A549 (cell line): ENCODE data around the gene GOLGA5. TPM values are rescaled to one million over a fixed set of nuclear protein-coding genes. Genes with fewer than 3 reads are reported as not detected.

Source experiments
- ATAC-seq, 2 experiments: fragments of 200-7000 bp in 1 of 2; fragments of >200 bp in 1 of 2; cut with Nextera tagmentation in 1 of 2; cut with Tn5 transposase in 1 of 2; 3 replicates each; pipeline versions ENCODE4 v1.8.0 to v1.9.1; 2018 to 2020; ENCODE audit warnings: mild to moderate bottlenecking in 1 of 2, moderate library complexity in 1 of 2
- CTCF ChIA-PET: fragments of 300-600 bp; sonication (Branson Sonifier 250); formaldehyde crosslinking; extraction: SDS; loops from one replicate; lab custom pipeline; 2021; ENCODE audit warnings: antibody characterized with exemption, inconsistent platforms; lab: Yijun Ruan, JAX
- POLR2A ChIA-PET: fragments of 350-600 bp; formaldehyde crosslinking; extraction: SDS; loops from one replicate; lab custom pipeline; 2021; ENCODE audit warnings: antibody characterized with exemption, inconsistent platforms; lab: Yijun Ruan, JAX
- DNase-seq, 2 experiments: peaks; one replicate each; pipeline versions ENCODE4 v3.0.0 to v3.0.0-alpha.2; 2011 to 2016; ENCODE audit warnings: low read depth in 1 of 2, low spot score in 1 of 2
- FAIRE-seq: peaks from 2 replicates; lab custom pipeline; 2011; peaks lifted over from hg19 to GRCh38; lab: Jason Lieb, UNC
- H3K27ac ChIP-seq, 2 experiments: fragments of >200 bp; sonication (Bioruptor Twin); formaldehyde crosslinking; 3 replicates each; pipeline ENCODE4 v1.5.1; 2016 to 2017
- H3K4me1 ChIP-seq: fragments of >200 bp; sonication (Bioruptor Twin); formaldehyde crosslinking; 3 replicates; pipeline ENCODE4 v1.6.1; 2016
- H3K4me2 ChIP-seq: fragments of >200 bp; sonication (Bioruptor Twin); formaldehyde crosslinking; 3 replicates; pipeline ENCODE4 v1.6.1; 2016
- H3K4me3 ChIP-seq: fragments of >200 bp; sonication (Bioruptor Twin); formaldehyde crosslinking; 3 replicates; pipeline ENCODE4 v1.5.1; 2016
- H3K9me3 ChIP-seq: fragments of >200 bp; sonication (Bioruptor Twin); formaldehyde crosslinking; 3 replicates; pipeline ENCODE4 v1.6.1; 2016
- BHLHE40 ChIP-seq: IDR thresholded peaks from 2 replicates; pipeline ENCODE4 v1.6.1; 2012; ENCODE audit warnings: low read depth, low read length, inconsistent platforms
- CBX2 ChIP-seq: fragments of 200-600 bp; sonication (generic); IDR thresholded peaks from 2 replicates; pipeline ENCODE4 v1.6.1; 2016; ENCODE audit warnings: low read depth, mild to moderate bottlenecking, borderline replicate concordance
- EP300 ChIP-seq, 2 experiments: fragments of >200 bp; sonication (Bioruptor Twin); formaldehyde crosslinking; IDR thresholded peaks; 2 replicates in 1 of 2; 3 replicates in 1 of 2; pipeline ENCODE4 v1.6.1; 2016 to 2017
- FOSL2 ChIP-seq, 2 experiments: fragments of 450-650 bp in 1 of 2; fragments of >200 bp in 1 of 2; sonication (Bioruptor Twin) in 1 of 2; formaldehyde crosslinking; IDR thresholded peaks; 2 replicates each; pipeline versions ENCODE4 v1.5.0 to v1.6.1; 2016 to 2020; ENCODE audit warnings: mild to moderate bottlenecking in 1 of 2, moderate library complexity in 1 of 2
- FOXS1 ChIP-seq: fragments of 250-450 bp; sonication (Bioruptor Pico); IDR thresholded peaks from 2 replicates; pipeline ENCODE4 v1.5.0; 2020; ENCODE audit warnings: mild to moderate bottlenecking, moderate library complexity
- GATA3 ChIP-seq: IDR thresholded peaks from 2 replicates; pipeline ENCODE4 v1.6.1; 2012; ENCODE audit warnings: borderline replicate concordance
- HMGXB4 ChIP-seq: fragments of 250-450 bp; sonication (Bioruptor Pico); IDR thresholded peaks from 2 replicates; pipeline ENCODE4 v1.5.0; 2021; ENCODE audit warnings: mild to moderate bottlenecking, moderate library complexity, borderline replicate concordance
- HOXA7 ChIP-seq: fragments of 250-450 bp; sonication (Bioruptor Pico); IDR thresholded peaks from 2 replicates; pipeline ENCODE4 v1.5.0; 2020; ENCODE audit warnings: mild to moderate bottlenecking, moderate library complexity
- HOXB13 ChIP-seq: fragments of 250-450 bp; sonication (Bioruptor Pico); IDR thresholded peaks from 2 replicates; pipeline ENCODE4 v1.5.0; 2020; ENCODE audit warnings: low read depth, mild to moderate bottlenecking, moderate library complexity
- JUNB ChIP-seq: fragments of >200 bp; sonication (Bioruptor Twin); formaldehyde crosslinking; IDR thresholded peaks from 2 replicates; pipeline ENCODE4 v1.6.1; 2016
- KDM5A ChIP-seq: fragments of 200-600 bp; sonication (generic); IDR thresholded peaks from 2 replicates; pipeline ENCODE4 v1.6.1; 2016; ENCODE audit warnings: antibody characterized with exemption, mild to moderate bottlenecking
- MAFK ChIP-seq: fragments of 450-650 bp; IDR thresholded peaks from 2 replicates; pipeline ENCODE4 v1.6.1; 2014; ENCODE audit not compliant: partially characterized antibody
- MAZ ChIP-seq: fragments of 150-350 bp; IDR thresholded peaks from 2 replicates; pipeline ENCODE4 v1.6.1; 2014; ENCODE audit warnings: antibody characterized with exemption, low read depth, low read length, borderline replicate concordance
- NPAS2 ChIP-seq: fragments of 250-450 bp; sonication (Bioruptor Pico); IDR thresholded peaks from 2 replicates; pipeline ENCODE4 v1.8.0; 2022; ENCODE audit warnings: mild to moderate bottlenecking, moderate library complexity, borderline replicate concordance
- POLR2A ChIP-seq: IDR thresholded peaks from 2 replicates; pipeline ENCODE4 v1.6.1; 2012; ENCODE audit warnings: mild to moderate bottlenecking, low read length
- REST ChIP-seq: fragments of 200-600 bp; sonication (generic); IDR thresholded peaks from 2 replicates; pipeline ENCODE4 v1.6.1; 2016; ENCODE audit warnings: antibody characterized with exemption, mild to moderate bottlenecking, moderate library complexity
- RFX5 ChIP-seq: fragments of 450-650 bp; IDR thresholded peaks from 2 replicates; pipeline ENCODE4 v1.7.1; 2014; ENCODE audit warnings: antibody characterized with exemption, mild to moderate bottlenecking, moderate library complexity
- SREBF2 ChIP-seq: fragments of 450-650 bp; IDR thresholded peaks from 2 replicates; pipeline ENCODE4 v1.6.1; 2014; ENCODE audit warnings: mild to moderate bottlenecking, moderate library complexity
- TFCP2L1 ChIP-seq: fragments of 250-450 bp; sonication (Bioruptor Pico); IDR thresholded peaks from 2 replicates; pipeline ENCODE4 v1.5.0; 2021; ENCODE audit warnings: mild to moderate bottlenecking
- WGBS: methylation state at CpG from one replicate; pipeline ENCODE4 v1.1.6; 2017; ENCODE audit errors: missing lambda C conversion rate; 5-methylcytosine and 5-hydroxymethylcytosine counted together
- polyA plus RNA-seq, 4 experiments: library from polyadenylated mRNA; depleted of rRNA in 3 of 4; stranded (reverse); fragments of >200 nt; fragmentation: RNase III in 1 of 4; extraction: RNeasy Plus Mini Kit Qiagen cat#74134 plus additional on column Dnase treatment in 1 of 4; gene quantifications; 2 replicates in 3 of 4; 3 replicates in 1 of 4; pipeline ENCODE4 v1.2.3, GENCODE V29; 2011 to 2017

Gene GOLGA5
- polyA plus RNA-seq, 2 of the 4 experiments (the other 2 are of a cell fraction): 31.9 to 53.8 TPM

DNA sequence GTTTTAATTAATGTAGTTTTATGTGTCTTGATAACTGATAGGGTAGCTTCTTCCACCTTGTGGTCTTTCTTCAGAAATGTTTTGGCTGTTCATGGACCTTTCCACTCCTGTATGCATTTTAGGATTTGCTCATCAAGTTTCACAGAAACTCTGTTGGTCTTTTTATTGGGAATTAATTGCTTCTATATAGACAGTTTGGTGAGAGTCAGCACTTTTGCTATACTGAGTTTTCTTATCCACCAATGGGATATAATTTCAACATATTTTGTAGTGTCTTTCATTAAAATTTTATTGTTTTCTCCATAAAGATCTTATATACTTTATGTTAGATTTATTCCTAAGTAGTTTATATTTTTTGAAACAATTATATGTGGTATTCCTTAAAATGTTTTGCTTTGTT lies 7.8 kb downstream of the GOLGA5 start:
- CTCF ChIA-PET: interaction anchor here (0.8 kb wide), 1 partner anchor 22 kb away, joined by 3 read pairs; no protein-coding TSS in a partner anchor
- Histone ChIP-seq H3K4me3 (no peak overlapping the region), H3K4me2 (no peak overlapping the region), H3K27ac (no peak overlapping the region), H3K9me3 (no peaks in the 10 kb centered on the region), H3K4me1 (0 out of 3 replicates have a peak, but pooled peaks cover 3% of the 10 kb centered on the region)
- POLR2A ChIA-PET: no interaction called here
- no peak for ATAC-seq
- no peak for FAIRE-seq
- no peak for TF ChIP-seq HOXA7 (CRISPR knock-in tag)
- no peak for TF ChIP-seq EP300 (IDR thresholded peaks at IDR 0.05)
- peak; percentile 62 for TF ChIP-seq MAFK
- no peak for TF ChIP-seq BHLHE40
- no peak for TF ChIP-seq POLR2A
- TF ChIP-seq FOSL2 (IDR thresholded peaks at IDR 0.05): no peak
- TF ChIP-seq FOSL2 (CRISPR knock-in tag; IDR thresholded peaks at IDR 0.05): no peak
- TF ChIP-seq HMGXB4 (CRISPR knock-in tag): no peak
- no peak for DNase-seq

DNA sequence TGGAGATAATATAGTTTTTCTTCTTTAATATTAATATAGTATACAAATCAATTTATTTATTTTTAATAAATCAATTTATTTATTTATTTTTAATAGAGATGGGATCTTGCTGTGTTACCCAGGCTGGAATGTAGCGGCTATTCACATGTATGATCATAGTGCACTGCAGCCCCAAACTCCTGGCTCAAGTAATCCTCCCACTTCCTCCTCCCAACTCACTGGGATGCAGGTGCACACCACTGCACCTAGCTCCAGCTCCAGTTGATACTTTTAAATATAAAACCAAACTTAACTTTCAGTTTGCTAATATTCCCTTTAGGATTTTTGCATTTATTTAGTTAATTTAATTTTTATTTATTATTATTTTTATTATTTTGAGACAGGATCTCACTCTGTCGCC lies 8.6 kb downstream of the GOLGA5 start:
- TF ChIP-seq HOXB13: no peak
- TF ChIP-seq GATA3: no peak
- no peak for TF ChIP-seq RFX5
- no peak for TF ChIP-seq CBX2
- TF ChIP-seq MAFK: no peak
- no peak for TF ChIP-seq HOXA7 (CRISPR knock-in tag)
- no peak for TF ChIP-seq KDM5A
- TF ChIP-seq JUNB: no peak
- no peak for TF ChIP-seq TFCP2L1 (CRISPR knock-in tag)
- TF ChIP-seq, all 56 proteins: peak for 0
- Histone ChIP-seq H3K27ac (no peak overlapping the region), H3K9me3 (no peaks in the 10 kb centered on the region), H3K4me2 (no peak overlapping the region), H3K4me1 (0 out of 3 replicates have a peak, but pooled peaks cover 3% of the 10 kb centered on the region), H3K4me3 (no peak overlapping the region)
- no peak for ATAC-seq
- CTCF ChIA-PET: no interaction called here
- 96% methylated on average over 2 of the region's 2 CpGs for WGBS
- no peak for FAIRE-seq
- DNase-seq: no peak
- POLR2A ChIA-PET: no interaction called here

DNA sequence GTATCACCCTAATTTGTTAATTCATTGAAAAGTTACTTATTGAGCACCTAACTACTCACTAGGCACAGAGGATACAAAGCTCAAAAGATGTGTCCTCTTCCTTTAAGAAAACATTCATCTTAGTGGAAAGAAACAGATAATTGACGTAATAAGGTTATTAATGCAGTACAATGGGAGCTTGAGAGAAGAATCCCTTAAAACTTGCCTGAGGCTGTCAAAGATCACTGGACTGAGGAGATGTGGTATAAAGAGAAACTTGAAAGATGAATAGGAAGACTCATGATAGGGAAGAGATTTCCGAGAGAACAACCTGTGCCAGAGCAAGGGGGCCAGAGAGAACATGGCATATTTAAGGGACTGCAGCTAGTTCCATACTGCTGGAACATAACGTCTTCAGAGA lies 19.1 kb downstream of the GOLGA5 start:
- Histone ChIP-seq H3K9me3 (no peaks in the 10 kb centered on the region), H3K4me1 (no peaks in the 10 kb centered on the region)
- FAIRE-seq: no peak
- TF ChIP-seq MAZ: no peak
- no peak for TF ChIP-seq REST
- no peak for TF ChIP-seq FOXS1 (CRISPR knock-in tag)
- TF ChIP-seq SREBF2: no peak
- no peak for TF ChIP-seq NPAS2 (CRISPR knock-in tag)
- TF ChIP-seq, all 56 proteins: peak for 0
- ChIA-PET CTCF (interaction anchor here (0.6 to 1.2 kb wide), 2 partner anchors 9 to 29 kb away, joined by 3 read pairs; no protein-coding TSS in a partner anchor), POLR2A (no interaction called here)
- H3K4me2 ChIP-seq: no peak overlapping the region
- 96% methylated on average over 3 of the region's 3 CpGs for WGBS
- ATAC-seq (no peak), DNase-seq (no peak)
- H3K4me3 ChIP-seq: no peak overlapping the region
- H3K27ac ChIP-seq: no peak overlapping the region
